ENCODE results near the gene AIG1. TPM values are rescaled to one million over a fixed set of nuclear protein-coding genes. Genes with fewer than 3 reads are reported as not detected.
A peak's percentile ranks its signal among the peaks of the same experiment; 100 is the strongest.

AIG1 gene
- total RNA-seq, 2 donors from 2014 or later: 32.9 to 53.6 TPM

DNA sequence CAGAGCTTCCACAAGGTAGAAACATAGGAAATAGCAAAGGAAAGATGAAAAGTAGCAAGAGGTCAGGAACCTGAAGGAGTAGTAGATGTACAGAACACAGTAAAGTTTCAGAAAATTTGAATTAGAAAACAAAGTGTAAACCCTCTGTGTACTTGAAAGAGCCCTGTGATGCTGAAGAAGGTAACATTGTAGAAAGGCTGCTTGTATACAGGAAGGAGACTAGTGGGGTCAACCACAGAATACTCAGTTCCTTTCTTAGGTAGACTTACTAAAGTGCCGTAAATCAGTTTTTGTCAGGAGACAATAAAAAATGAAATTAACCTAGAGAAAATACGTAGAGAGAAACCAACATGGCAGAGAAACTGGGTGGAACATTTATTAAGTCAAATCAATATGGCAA is 149.7 kb downstream of the AIG1 start:
- DNase-seq (ENCODE audit: low spot score) (no peak), ATAC-seq (ENCODE audit: insufficient number of reproducible peaks, low FRiP score, low read depth) (no peak)
- TF ChIP-seq, protein P1, sequence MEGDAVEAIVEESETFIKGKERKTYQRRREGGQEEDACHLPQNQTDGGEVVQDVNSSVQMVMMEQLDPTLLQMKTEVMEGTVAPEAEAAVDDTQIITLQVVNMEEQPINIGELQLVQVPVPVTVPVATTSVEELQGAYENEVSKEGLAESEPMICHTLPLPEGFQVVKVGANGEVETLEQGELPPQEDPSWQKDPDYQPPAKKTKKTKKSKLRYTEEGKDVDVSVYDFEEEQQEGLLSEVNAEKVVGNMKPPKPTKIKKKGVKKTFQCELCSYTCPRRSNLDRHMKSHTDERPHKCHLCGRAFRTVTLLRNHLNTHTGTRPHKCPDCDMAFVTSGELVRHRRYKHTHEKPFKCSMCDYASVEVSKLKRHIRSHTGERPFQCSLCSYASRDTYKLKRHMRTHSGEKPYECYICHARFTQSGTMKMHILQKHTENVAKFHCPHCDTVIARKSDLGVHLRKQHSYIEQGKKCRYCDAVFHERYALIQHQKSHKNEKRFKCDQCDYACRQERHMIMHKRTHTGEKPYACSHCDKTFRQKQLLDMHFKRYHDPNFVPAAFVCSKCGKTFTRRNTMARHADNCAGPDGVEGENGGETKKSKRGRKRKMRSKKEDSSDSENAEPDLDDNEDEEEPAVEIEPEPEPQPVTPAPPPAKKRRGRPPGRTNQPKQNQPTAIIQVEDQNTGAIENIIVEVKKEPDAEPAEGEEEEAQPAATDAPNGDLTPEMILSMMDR (IDR thresholded peaks at IDR 0.05): no peak
- Histone ChIP-seq H3K36me3 (no peaks in the 10 kb centered on the region), H3K4me3 (no peak overlapping the region), H3K4me1 (ENCODE audit: control insufficient read depth in 1 of 2, low read depth in 2 of 2) (peaks cover 11 to 27% of the 10 kb centered on the region in 2 donors), H3K27ac (no peak overlapping the region), H3K9me3 (no peaks in the 10 kb centered on the region), H3K27me3 (replicated peaks; ENCODE audit: insufficient read depth) (no peaks in the 10 kb centered on the region)

DNA sequence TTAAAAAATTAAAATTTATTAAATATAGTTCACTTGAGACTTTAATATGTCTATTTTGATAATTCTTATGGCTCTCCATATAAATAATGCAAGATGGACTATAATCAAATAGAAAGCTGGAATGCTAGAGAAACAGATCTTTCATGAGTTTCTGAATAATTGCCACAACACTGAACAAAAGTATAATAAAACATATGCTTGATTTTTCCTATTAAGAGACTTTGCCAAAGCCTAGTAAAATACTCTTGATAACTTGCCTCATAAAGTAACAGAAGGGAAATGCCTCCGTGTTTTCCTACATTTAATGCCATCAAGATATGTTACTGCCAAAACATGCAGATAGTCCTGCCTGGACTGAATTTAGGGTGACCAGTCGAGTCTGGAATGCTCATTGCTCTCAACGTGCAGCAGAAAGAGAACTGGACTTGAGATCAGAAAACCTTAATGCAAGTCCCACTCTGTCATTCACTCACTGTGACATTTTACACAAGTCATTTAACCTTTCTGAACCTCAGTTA is 153.2 kb downstream of the AIG1 start:
- TF ChIP-seq, protein P1 (IDR thresholded peaks at IDR 0.05): no peak
- no peak for DNase-seq (ENCODE audit: low spot score)
- peaks cover 11 to 14% of the 10 kb centered on the region in 2 donors for H3K4me1 ChIP-seq (ENCODE audit: control insufficient read depth in 1 of 2, low read depth in 2 of 2)
- no peaks in the 10 kb centered on the region for H3K27me3 ChIP-seq (replicated peaks; ENCODE audit: insufficient read depth)
- H3K4me3 ChIP-seq: no peak overlapping the region
- H3K36me3 ChIP-seq: no peaks in the 10 kb centered on the region
- H3K27ac ChIP-seq: peak overlapping the region in 1 of 2 donors; percentile 10
- ATAC-seq (ENCODE audit: insufficient number of reproducible peaks, low FRiP score, low read depth): no peak
- H3K9me3 ChIP-seq: no peaks in the 10 kb centered on the region

DNA sequence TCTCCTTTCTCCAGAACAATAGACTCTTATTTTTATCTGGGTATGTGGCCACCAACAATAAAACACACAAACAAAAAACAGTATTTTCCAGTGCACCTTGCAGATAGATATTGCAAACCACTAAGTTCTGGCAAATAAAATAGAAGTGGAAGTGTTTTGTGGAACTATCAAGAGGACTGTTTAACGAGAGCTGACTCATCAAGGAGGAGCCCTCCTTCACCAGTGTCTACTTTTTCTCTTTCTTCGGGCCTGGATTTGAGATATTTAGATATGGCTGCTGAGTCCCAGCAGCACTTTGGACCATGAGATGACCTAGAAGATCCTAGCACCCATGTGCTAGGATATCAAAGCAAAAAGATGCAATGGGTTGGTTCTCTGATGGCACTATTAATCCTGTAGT is 154.7 kb downstream of the AIG1 start:
- ATAC-seq (ENCODE audit: insufficient number of reproducible peaks, low FRiP score, low read depth): no peak
- TF ChIP-seq, protein P1 (IDR thresholded peaks at IDR 0.05): no peak

DNA sequence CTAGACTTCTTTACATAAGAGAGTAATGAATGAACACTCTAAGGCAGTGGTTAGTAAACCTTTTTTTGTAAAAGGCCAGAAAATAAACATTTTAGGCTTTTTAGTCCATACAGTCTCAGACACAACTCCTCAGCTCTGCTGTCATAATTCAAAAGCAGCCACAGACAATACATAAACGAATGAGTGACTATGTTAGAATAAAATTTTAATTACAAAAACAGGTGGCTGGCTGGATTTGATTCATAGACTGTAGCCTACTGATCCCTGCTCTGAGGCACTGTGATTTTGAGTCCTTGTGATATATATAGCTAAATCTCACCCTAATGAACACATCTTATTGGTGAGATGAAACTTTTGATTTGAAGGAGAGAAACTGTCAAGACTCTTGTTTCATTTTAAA is 155.1 kb downstream of the AIG1 start:
- Histone ChIP-seq H3K4me3 (no peak overlapping the region), H3K27ac (no peak overlapping the region), H3K36me3 (no peaks in the 10 kb centered on the region), H3K27me3 (replicated peaks; ENCODE audit: insufficient read depth) (no peaks in the 10 kb centered on the region), H3K9me3 (no peaks in the 10 kb centered on the region), H3K4me1 (ENCODE audit: control insufficient read depth in 1 of 2, low read depth in 2 of 2) (peaks cover 11 to 14% of the 10 kb centered on the region in 2 donors)
- TF ChIP-seq, protein P1 (IDR thresholded peaks at IDR 0.05): no peak
- DNase-seq (ENCODE audit: low spot score) (no peak), ATAC-seq (ENCODE audit: insufficient number of reproducible peaks, low FRiP score, low read depth) (no peak)

More for the DNA sequence above, 154.7 kb downstream of the AIG1 start:
- DNase-seq (ENCODE audit: low spot score): no peak
- Histone ChIP-seq H3K36me3 (no peaks in the 10 kb centered on the region), H3K4me3 (no peak overlapping the region), H3K27me3 (replicated peaks; ENCODE audit: insufficient read depth) (no peaks in the 10 kb centered on the region), H3K4me1 (ENCODE audit: control insufficient read depth in 1 of 2, low read depth in 2 of 2) (peaks cover 11 to 14% of the 10 kb centered on the region in 2 donors), H3K27ac (no peak overlapping the region), H3K9me3 (no peaks in the 10 kb centered on the region)

DNA sequence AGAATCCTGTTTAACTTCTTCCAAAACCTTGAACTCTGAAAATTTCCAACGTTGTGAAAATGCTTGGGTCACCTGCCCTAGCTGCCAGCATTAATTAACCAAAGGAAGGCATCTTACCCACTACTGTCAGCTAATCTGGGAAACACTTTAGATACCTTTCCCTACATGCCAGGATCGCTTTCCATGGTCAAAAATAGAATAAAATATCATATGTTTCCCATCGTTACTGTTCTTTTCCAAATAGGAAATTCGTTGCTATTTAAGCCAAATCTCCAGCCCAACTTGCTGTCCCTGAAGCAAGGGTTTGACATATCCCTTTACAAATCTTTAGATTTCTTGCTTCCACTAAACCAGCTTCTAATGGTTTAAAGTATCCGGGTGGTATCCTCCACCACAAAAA is 157.5 kb downstream of the AIG1 start:
- H3K27ac ChIP-seq: no peak overlapping the region
- peaks cover 7 to 36% of the 10 kb centered on the region in 2 donors for H3K4me1 ChIP-seq (ENCODE audit: control insufficient read depth in 1 of 2, low read depth in 2 of 2)
- no peak overlapping the region for H3K4me3 ChIP-seq
- H3K9me3 ChIP-seq: no peaks in the 10 kb centered on the region
- ATAC-seq (ENCODE audit: insufficient number of reproducible peaks, low FRiP score, low read depth) (no peak), DNase-seq (ENCODE audit: low spot score) (no peak)
- TF ChIP-seq, protein P1 (IDR thresholded peaks at IDR 0.05): no peak
- no peaks in the 10 kb centered on the region for H3K27me3 ChIP-seq (replicated peaks; ENCODE audit: insufficient read depth)
- H3K36me3 ChIP-seq: no peaks in the 10 kb centered on the region

Data from thoracic aorta (tissue), 2 donors.